Measurements from ENCODE around the gene DGKI.

The DGKI gene

GRCh38 chr7:137591421-137591837 lies 255.3 kb downstream of the DGKI start:
- Histone ChIP-seq H3K36me3 (ENCODE audit: control insufficient read depth, insufficient read depth, low read length) (no peaks in the 10 kb centered on the region), H3K4me1 (ENCODE audit: control insufficient read depth, insufficient read depth, low read length) (no peaks in the 10 kb centered on the region), H3K27me3 (ENCODE audit: control insufficient read depth, insufficient read depth, low read length) (no peaks in the 10 kb centered on the region), H3K9ac (ENCODE audit: low read depth, low read length) (no peak overlapping the region), H3K9me3 (ENCODE audit: control insufficient read depth, insufficient read depth, low read length) (no peaks in the 10 kb centered on the region), H3K4me3 (ENCODE audit: low read depth, low read length) (no peak overlapping the region)

DNA sequence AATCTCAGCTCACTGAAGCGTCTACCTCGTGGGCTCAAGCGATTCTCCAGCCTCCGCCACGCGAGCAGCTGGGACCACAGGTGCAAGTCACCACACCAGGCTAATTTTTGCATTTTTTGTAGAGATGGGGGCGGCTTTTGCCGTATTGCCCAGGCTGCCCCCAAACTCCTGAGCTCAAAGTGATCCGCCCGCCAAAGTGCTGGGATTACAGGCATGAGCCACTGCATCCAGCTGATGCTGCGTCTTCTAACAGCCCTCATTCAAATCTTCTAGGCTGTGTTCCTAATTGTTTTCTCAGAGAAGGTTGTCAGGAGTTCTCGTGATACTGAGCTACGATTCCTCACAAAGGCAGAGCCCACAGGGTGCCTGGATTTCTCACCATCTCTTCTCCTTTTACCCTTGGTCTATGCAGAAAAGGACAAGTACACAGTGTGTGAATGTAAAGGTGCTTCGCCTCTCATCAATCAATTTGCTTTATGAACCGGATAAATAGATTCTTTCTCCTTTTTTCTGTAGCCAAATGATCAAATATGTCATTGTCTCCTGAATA lies 255.9 kb downstream of the DGKI start:
- Histone ChIP-seq H3K27me3 (ENCODE audit: control insufficient read depth, insufficient read depth, low read length) (no peaks in the 10 kb centered on the region), H3K4me1 (ENCODE audit: control insufficient read depth, insufficient read depth, low read length) (no peaks in the 10 kb centered on the region), H3K9ac (ENCODE audit: low read depth, low read length) (no peak overlapping the region), H3K9me3 (ENCODE audit: control insufficient read depth, insufficient read depth, low read length) (no peaks in the 10 kb centered on the region), H3K36me3 (ENCODE audit: control insufficient read depth, insufficient read depth, low read length) (no peaks in the 10 kb centered on the region), H3K4me3 (ENCODE audit: low read depth, low read length) (no peak overlapping the region)

- no peaks in the 10 kb centered on the region for H3K4me1 ChIP-seq (ENCODE audit: control insufficient read depth, insufficient read depth, low read length)
- H3K36me3 ChIP-seq (ENCODE audit: control insufficient read depth, insufficient read depth, low read length) = no peaks in the 10 kb centered on the region
- H3K4me3 ChIP-seq (ENCODE audit: low read depth, low read length) = no peak overlapping the region
- no peaks in the 10 kb centered on the region for H3K9me3 ChIP-seq (ENCODE audit: control insufficient read depth, insufficient read depth, low read length)
- no peak overlapping the region for H3K9ac ChIP-seq (ENCODE audit: low read depth, low read length)
- no peaks in the 10 kb centered on the region for H3K27me3 ChIP-seq (ENCODE audit: control insufficient read depth, insufficient read depth, low read length)
Observed at GRCh38 chr7:137590071-137590755, 256.6 kb downstream of the DGKI start.

DNA sequence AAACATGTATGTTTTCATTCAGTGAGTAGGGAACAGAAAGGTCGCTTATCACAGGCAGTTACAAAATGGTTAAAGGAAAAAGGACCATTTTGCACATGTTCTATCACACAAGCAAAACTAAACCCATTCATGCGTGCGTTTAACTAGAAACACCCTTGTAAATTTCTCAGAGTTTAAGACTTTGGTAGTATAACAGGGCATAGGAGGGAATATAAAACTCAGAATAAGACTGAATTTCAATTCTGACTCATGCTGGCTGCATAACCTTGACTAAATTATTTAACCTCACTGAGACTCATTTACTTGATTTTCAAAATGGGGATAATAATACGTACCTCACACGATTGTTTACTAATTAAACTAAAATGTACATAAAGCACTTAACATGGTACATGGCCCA lies 259.4 kb downstream of the DGKI start:
- H3K27me3 ChIP-seq (ENCODE audit: control insufficient read depth, insufficient read depth, low read length) = no peaks in the 10 kb centered on the region
- H3K4me1 ChIP-seq (ENCODE audit: control insufficient read depth, insufficient read depth, low read length) = no peaks in the 10 kb centered on the region
- H3K9me3 ChIP-seq (ENCODE audit: control insufficient read depth, insufficient read depth, low read length) = no peaks in the 10 kb centered on the region
- no peak overlapping the region for H3K9ac ChIP-seq (ENCODE audit: low read depth, low read length)
- H3K4me3 ChIP-seq (ENCODE audit: low read depth, low read length) = no peak overlapping the region
- no peaks in the 10 kb centered on the region for H3K36me3 ChIP-seq (ENCODE audit: control insufficient read depth, insufficient read depth, low read length)

- no peaks in the 10 kb centered on the region for H3K36me3 ChIP-seq (ENCODE audit: control insufficient read depth, insufficient read depth, low read length)
- H3K27me3 ChIP-seq (ENCODE audit: control insufficient read depth, insufficient read depth, low read length) = no peaks in the 10 kb centered on the region
- no peak overlapping the region for H3K4me3 ChIP-seq (ENCODE audit: low read depth, low read length)
Observed at GRCh38 chr7:137585591-137585990, 261.2 kb downstream of the DGKI start.

GRCh38 chr7:137583172-137583571 lies 263.6 kb downstream of the DGKI start:
- no peaks in the 10 kb centered on the region for H3K4me1 ChIP-seq (ENCODE audit: control insufficient read depth, insufficient read depth, low read length)
- no peaks in the 10 kb centered on the region for H3K27me3 ChIP-seq (ENCODE audit: control insufficient read depth, insufficient read depth, low read length)
- no peak overlapping the region for H3K4me3 ChIP-seq (ENCODE audit: low read depth, low read length)
- H3K9me3 ChIP-seq (ENCODE audit: control insufficient read depth, insufficient read depth, low read length) = no peaks in the 10 kb centered on the region
- H3K36me3 ChIP-seq (ENCODE audit: control insufficient read depth, insufficient read depth, low read length) = no peaks in the 10 kb centered on the region
- H3K9ac ChIP-seq (ENCODE audit: low read depth, low read length) = no peak overlapping the region

More at GRCh38 chr7:137585591-137585990, 261.2 kb downstream of the DGKI start:
- H3K9me3 ChIP-seq (ENCODE audit: control insufficient read depth, insufficient read depth, low read length) = no peaks in the 10 kb centered on the region
- H3K9ac ChIP-seq (ENCODE audit: low read depth, low read length) = no peak overlapping the region
- no peaks in the 10 kb centered on the region for H3K4me1 ChIP-seq (ENCODE audit: control insufficient read depth, insufficient read depth, low read length)

GRCh38 chr7:137579913-137580640 lies 266.7 kb downstream of the DGKI start:
- Histone ChIP-seq H3K4me3 (ENCODE audit: low read depth, low read length) (no peak overlapping the region), H3K9ac (ENCODE audit: low read depth, low read length) (no peak overlapping the region)

GRCh38 chr7:137578541-137578940 lies 268.2 kb downstream of the DGKI start:
- Histone ChIP-seq H3K9ac (ENCODE audit: low read depth, low read length) (no peak overlapping the region), H3K36me3 (ENCODE audit: control insufficient read depth, insufficient read depth, low read length) (no peaks in the 10 kb centered on the region), H3K4me3 (ENCODE audit: low read depth, low read length) (no peak overlapping the region), H3K27me3 (ENCODE audit: control insufficient read depth, insufficient read depth, low read length) (no peaks in the 10 kb centered on the region), H3K9me3 (ENCODE audit: control insufficient read depth, insufficient read depth, low read length) (no peaks in the 10 kb centered on the region), H3K4me1 (ENCODE audit: control insufficient read depth, insufficient read depth, low read length) (no peaks in the 10 kb centered on the region)

More at GRCh38 chr7:137579913-137580640, 266.7 kb downstream of the DGKI start:
- Histone ChIP-seq H3K27me3 (ENCODE audit: control insufficient read depth, insufficient read depth, low read length) (no peaks in the 10 kb centered on the region), H3K4me1 (ENCODE audit: control insufficient read depth, insufficient read depth, low read length) (no peaks in the 10 kb centered on the region), H3K36me3 (ENCODE audit: control insufficient read depth, insufficient read depth, low read length) (no peaks in the 10 kb centered on the region), H3K9me3 (ENCODE audit: control insufficient read depth, insufficient read depth, low read length) (no peaks in the 10 kb centered on the region)

DNA sequence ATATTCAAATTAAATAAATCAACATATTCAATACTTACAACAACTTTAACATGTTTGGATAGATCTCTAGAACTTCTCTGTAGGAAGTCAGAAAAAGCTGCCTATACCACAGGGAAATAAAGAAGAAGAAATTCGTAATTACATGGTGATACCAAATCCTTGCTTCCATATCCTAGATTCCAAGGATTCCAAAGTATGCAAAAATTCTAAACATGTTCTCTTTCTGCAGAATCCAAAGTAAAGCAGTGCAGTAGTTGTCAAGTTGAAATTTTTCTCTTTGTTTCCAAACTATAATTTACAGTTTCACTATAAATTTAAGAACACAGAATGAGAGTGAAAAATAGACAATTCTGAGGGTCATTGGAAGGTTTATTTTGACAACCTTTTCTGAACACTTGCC lies 269.6 kb downstream of the DGKI start:
- H3K4me1 ChIP-seq (ENCODE audit: control insufficient read depth, insufficient read depth, low read length) = no peaks in the 10 kb centered on the region
- H3K9me3 ChIP-seq (ENCODE audit: control insufficient read depth, insufficient read depth, low read length) = no peaks in the 10 kb centered on the region
- H3K4me3 ChIP-seq (ENCODE audit: low read depth, low read length) = no peak overlapping the region
- no peaks in the 10 kb centered on the region for H3K36me3 ChIP-seq (ENCODE audit: control insufficient read depth, insufficient read depth, low read length)
- H3K9ac ChIP-seq (ENCODE audit: low read depth, low read length) = no peak overlapping the region
- H3K27me3 ChIP-seq (ENCODE audit: control insufficient read depth, insufficient read depth, low read length) = no peaks in the 10 kb centered on the region

DNA sequence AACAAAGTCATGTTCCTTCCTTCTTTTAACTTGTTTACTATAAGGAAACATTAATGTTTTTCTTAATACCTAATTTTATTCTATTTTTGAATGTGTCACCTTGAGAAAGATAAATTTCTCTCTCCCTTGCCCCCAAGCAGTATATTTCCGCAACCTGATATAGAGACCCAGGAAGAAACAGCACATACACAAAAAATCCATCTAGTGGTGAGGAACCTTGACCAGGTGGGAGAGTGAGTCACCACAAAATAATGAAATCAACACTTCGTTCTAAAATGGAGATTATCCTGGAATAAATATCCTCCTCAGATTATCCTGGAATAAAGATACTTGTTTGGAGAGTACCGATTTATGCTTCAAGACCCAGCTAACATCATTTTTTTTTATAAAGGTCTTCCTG lies 270.3 kb downstream of the DGKI start:
- no peaks in the 10 kb centered on the region for H3K9me3 ChIP-seq (ENCODE audit: control insufficient read depth, insufficient read depth, low read length)
- H3K27me3 ChIP-seq (ENCODE audit: control insufficient read depth, insufficient read depth, low read length) = no peaks in the 10 kb centered on the region
- H3K9ac ChIP-seq (ENCODE audit: low read depth, low read length) = no peak overlapping the region
- H3K36me3 ChIP-seq (ENCODE audit: control insufficient read depth, insufficient read depth, low read length) = no peaks in the 10 kb centered on the region
- no peak overlapping the region for H3K4me3 ChIP-seq (ENCODE audit: low read depth, low read length)
- no peaks in the 10 kb centered on the region for H3K4me1 ChIP-seq (ENCODE audit: control insufficient read depth, insufficient read depth, low read length)

DNA sequence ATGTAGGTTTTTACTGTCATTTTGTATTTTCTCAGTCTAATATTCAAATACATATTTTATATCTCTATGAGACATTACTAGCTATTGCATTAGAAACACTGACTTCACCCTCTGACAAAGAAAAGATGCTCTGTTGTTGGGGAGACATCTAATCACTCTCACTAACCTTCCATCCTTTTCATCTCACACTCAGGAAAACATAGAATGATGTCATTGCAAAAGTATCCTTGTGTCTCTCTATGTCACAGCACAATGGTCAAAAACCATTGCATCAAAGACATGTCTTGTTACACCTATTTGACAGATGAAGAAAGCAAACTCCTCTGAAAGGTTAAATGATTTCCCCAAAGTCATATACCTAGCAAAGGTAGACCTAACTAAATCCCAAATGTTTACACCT lies 272.0 kb downstream of the DGKI start:
- H3K4me3 ChIP-seq (ENCODE audit: low read depth, low read length) = no peak overlapping the region
- H3K36me3 ChIP-seq (ENCODE audit: control insufficient read depth, insufficient read depth, low read length) = no peaks in the 10 kb centered on the region
- H3K27me3 ChIP-seq (ENCODE audit: control insufficient read depth, insufficient read depth, low read length) = no peaks in the 10 kb centered on the region
- no peaks in the 10 kb centered on the region for H3K9me3 ChIP-seq (ENCODE audit: control insufficient read depth, insufficient read depth, low read length)
- H3K4me1 ChIP-seq (ENCODE audit: control insufficient read depth, insufficient read depth, low read length) = no peaks in the 10 kb centered on the region
- H3K9ac ChIP-seq (ENCODE audit: low read depth, low read length) = no peak overlapping the region

All from iPS-15b (cell line).